ENCODE measurements around the gene KCNIP3. TPM values are rescaled to one million over a fixed set of nuclear protein-coding genes. Genes with fewer than 3 reads are reported as not detected.

Gene KCNIP3
- total and polyA plus RNA-seq, 9 of the 15 experiments (the other 6 are each of a cell fraction or from before 2014, with no cell fraction given) = 0.04 TPM; not detected in 8

DNA sequence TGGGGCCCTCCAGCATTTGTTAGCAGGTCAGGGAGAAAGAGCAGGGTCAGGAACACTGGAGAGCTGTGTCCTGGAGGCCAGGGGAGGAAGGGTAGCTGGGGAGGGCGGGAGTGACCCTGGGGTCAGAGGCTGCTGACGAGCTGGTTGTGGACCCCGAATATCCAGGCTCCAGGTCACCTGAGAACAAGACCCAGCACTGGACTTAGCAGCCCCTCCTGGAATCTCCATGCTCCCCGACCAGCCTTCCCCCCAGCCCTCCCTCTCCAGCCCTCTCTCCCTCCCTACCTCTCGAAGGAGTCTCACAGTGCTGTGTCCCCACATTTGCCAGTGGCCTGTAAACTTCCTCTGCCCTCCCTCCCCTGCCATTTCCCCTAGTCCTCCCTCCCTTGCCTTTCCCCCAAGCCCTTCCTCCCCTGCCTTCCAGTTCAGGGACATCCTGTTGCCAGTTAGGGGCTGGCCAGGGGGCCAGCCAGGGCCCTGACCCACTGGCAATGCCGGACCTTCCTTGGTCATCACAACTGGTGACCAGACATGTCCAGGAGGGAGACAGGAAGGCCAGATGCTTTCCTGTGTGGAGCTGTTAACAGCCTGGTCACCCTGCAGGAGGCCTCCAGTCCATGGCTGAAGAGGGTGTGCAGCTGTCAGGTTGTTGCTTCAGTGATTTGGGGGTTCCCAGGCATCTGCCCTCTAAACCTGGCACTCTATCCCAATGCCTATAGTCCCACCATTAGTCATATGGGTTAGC lies 55.3 kb downstream of the KCNIP3 start:
- Histone ChIP-seq H3K79me2 (ENCODE audit: control insufficient read depth, insufficient read depth, low read length) (no peaks in the 10 kb centered on the region), H3K4me2 (ENCODE audit: insufficient read depth, low read length) (no peak overlapping the region), H2AFZ (ENCODE audit: low read depth, low read length) (no peak overlapping the region), H3K9ac (ENCODE audit: insufficient read depth in 1 of 2, low read depth in 2 of 2, low read length in 2 of 2) (no peak overlapping the region), H3K27ac (ENCODE audit: extremely low read depth, low read depth, low read length) (no peak overlapping the region), H3K9me3 (replicated peaks; ENCODE audit: control insufficient read depth, insufficient read depth, low read depth, low read length) (no peaks in the 10 kb centered on the region), H3K4me1 (replicated peaks in 1 of 2; ENCODE audit: control insufficient read depth in 2 of 2, insufficient read depth in 2 of 2, low read length in 2 of 2) (no peaks in the 10 kb centered on the region), H3K4me3 (no peak overlapping the region), H4K20me1 (replicated peaks; ENCODE audit: control insufficient read depth, insufficient read depth, low read length) (peaks cover 7% of the 10 kb centered on the region), H3K27me3 (ENCODE audit: control insufficient read depth in 2 of 2, insufficient read depth in 2 of 2, low read length in 2 of 2) (peaks cover 4 to 70% of the 10 kb centered on the region in 2 experiments; a peak in 3 of 5 replicates), H3K36me3 (ENCODE audit: control insufficient read depth, insufficient read depth, low read length) (no peaks in the 10 kb centered on the region), H3K9me1 (ENCODE audit: control insufficient read depth, insufficient read depth, low read length) (no peaks in the 10 kb centered on the region)
- 0% methylated on average over 3 of the region's 6 CpGs for WGBS (ENCODE audit: insufficient coverage, low coverage, missing lambda C conversion rate)
- no TSS peak for BruUV-seq (replicated peaks)
- FAIRE-seq (no peak), DNase-seq (ENCODE audit: extremely low read depth in 1 of 4, low spot score in 3 of 4) (no peak), ATAC-seq (no peak)
- in situ Hi-C loops (cut with MboI) = no loop called here
- CTCF ChIA-PET (ENCODE audit: low intra/inter-chr PET ratio) = no interaction called here
- TF ChIP-seq ERF (CRISPR knock-in tag; IDR thresholded peaks at IDR 0.05) = no peak
- no peak for TF ChIP-seq MBD2 (IDR thresholded peaks at IDR 0.05; ENCODE audit: borderline replicate concordance, low read depth)
- TF ChIP-seq KLF16 (IDR thresholded peaks at IDR 0.05) = no peak
- TF ChIP-seq KDM1A (IDR thresholded peaks at IDR 0.05) = no peak
- TF ChIP-seq FOXJ3 (CRISPR knock-in tag; IDR thresholded peaks at IDR 0.05) = no peak
- no peak for TF ChIP-seq ZNF764 (CRISPR knock-in tag; IDR thresholded peaks at IDR 0.05; ENCODE audit: low read depth)
- TF ChIP-seq HIVEP1 (CRISPR knock-in tag; IDR thresholded peaks at IDR 0.05) = no peak
- intact Hi-C loops (cut with micrococcal nuclease) = no loop called here
- POLR2A ChIA-PET = no interaction called here

All from K562 (cell line).